PC-3 (cell line): ENCODE data around the gene SNN. TPM values are rescaled to one million over a fixed set of nuclear protein-coding genes. Genes with fewer than 3 reads are reported as not detected.
A peak's percentile ranks its signal among the peaks of the same experiment; 100 is the strongest.

Source experiments
- ATAC-seq: fragments of 200-7000 bp; cut with Tn5 transposase; 2 replicates; pipeline ENCODE4 v1.9.1; 2020; ENCODE audit warnings: mild to moderate bottlenecking, moderate library complexity
- BruUV-seq: library from RNA; stranded (reverse); fragments of 400-500 nt; replicated peaks from 2 replicates; lab custom pipeline; 2021; lab: Mats Ljungman, UMichigan
- CTCF ChIA-PET: fragments of 300-600 bp; sonication (Branson Sonifier 250); formaldehyde crosslinking; loops from one replicate; lab custom pipeline; 2022; ENCODE audit warnings: antibody characterized with exemption; lab: Charles Lee
- POLR2A ChIA-PET: fragments of 300-600 bp; sonication (Branson Sonifier 250); formaldehyde crosslinking; loops from one replicate; lab custom pipeline; 2022; ENCODE audit warnings: antibody characterized with exemption; ENCODE audit not compliant: unreplicated experiment; lab: Charles Lee
- DNase-seq: peaks from one replicate; pipeline ENCODE4 v3.0.0-alpha.2; 2015
- H2AFZ ChIP-seq: fragments of 300-600 bp; sonication (generic); 2 replicates; pipeline ENCODE4 v1.6.0; 2016; ENCODE audit warnings: antibody characterized with exemption, low read length
- H3F3A ChIP-seq: fragments of 300-600 bp; sonication (generic); one replicate; pipeline ENCODE4 v1.6.0; 2017; ENCODE audit warnings: antibody characterized with exemption, low read length, control low read depth, mild to moderate bottlenecking; ENCODE audit not compliant: unreplicated experiment
- H3K27ac ChIP-seq: fragments of 300-600 bp; sonication (generic); 2 replicates; pipeline ENCODE4 v1.5.1; 2016; ENCODE audit warnings: mild to moderate bottlenecking, low read length
- H3K27me3 ChIP-seq: fragments of 300-600 bp; sonication (generic); 2 replicates; pipeline ENCODE4 v1.6.1; 2016; ENCODE audit warnings: low read length, mixed read lengths
- H3K36me3 ChIP-seq: fragments of 300-600 bp; sonication (generic); 2 replicates; pipeline ENCODE4 v1.6.1; 2016; ENCODE audit warnings: low read depth, mixed run types, low read length, mixed read lengths
- H3K4me1 ChIP-seq: fragments of 300-600 bp; sonication (generic); 2 replicates; pipeline ENCODE4 v1.5.1; 2016; ENCODE audit warnings: low read length; ENCODE audit not compliant: insufficient read depth
- H3K4me2 ChIP-seq: fragments of 300-600 bp; sonication (generic); 2 replicates; pipeline ENCODE4 v1.6.0; 2016; ENCODE audit warnings: low read length
- H3K4me3 ChIP-seq: fragments of 300-600 bp; sonication (generic); 2 replicates; pipeline ENCODE4 v1.5.1; 2016; ENCODE audit warnings: mild to moderate bottlenecking, low read length, mixed read lengths
- H3K79me2 ChIP-seq: fragments of 300-600 bp; sonication (generic); 2 replicates; pipeline ENCODE4 v1.6.1; 2017; ENCODE audit warnings: low read length, mixed read lengths
- H3K9ac ChIP-seq: fragments of 300-600 bp; sonication (generic); 2 replicates; pipeline ENCODE4 v1.6.0; 2016; ENCODE audit warnings: mild to moderate bottlenecking, low read length
- H3K9me2 ChIP-seq: fragments of 300-600 bp; sonication (generic); replicated peaks from 2 replicates; pipeline ENCODE4 v1.6.1; 2016; ENCODE audit warnings: mixed run types, low read length, mixed read lengths
- H3K9me3 ChIP-seq: fragments of 300-600 bp; sonication (generic); 2 replicates; pipeline ENCODE4 v1.6.1; 2016; ENCODE audit warnings: low read length, mixed read lengths
- H4K20me1 ChIP-seq: fragments of 300-600 bp; sonication (generic); 2 replicates; pipeline ENCODE4 v1.6.1; 2016; ENCODE audit warnings: low read length, mixed read lengths
- CTCF ChIP-seq: fragments of 300-600 bp; sonication (generic); conservative IDR thresholded peaks from 2 replicates; pipeline ENCODE4 v1.5.1; 2017; ENCODE audit warnings: antibody characterized with exemption, low read depth, mild to moderate bottlenecking, low read length
- EZH2 ChIP-seq: fragments of 300-600 bp; sonication (generic); IDR thresholded peaks from one replicate; pipeline ENCODE4 v1.6.1; 2017; ENCODE audit warnings: antibody characterized with exemption, mild to moderate bottlenecking, low read length; ENCODE audit not compliant: unreplicated experiment
- EZH2phosphoT487 ChIP-seq: fragments of 300-600 bp; sonication (generic); IDR thresholded peaks from 2 replicates; pipeline ENCODE4 v1.6.1; 2018; ENCODE audit warnings: mild to moderate bottlenecking, antibody characterized with exemption, low read length, borderline replicate concordance
- intact Hi-C: fragments of 100-400 bp; cut with micrococcal nuclease; formaldehyde crosslinking; loops from 2 replicates; pipeline ENCODE4 v1.9.0; 2023
- total RNA-seq: library from RNA; depleted of rRNA; stranded (reverse); fragments of >200 nt; gene quantifications from 2 replicates; pipeline ENCODE4 v1.2.3, GENCODE V29; 2014

Gene SNN
- total RNA-seq, 1 experiment from 2014 or later, result 4.3 TPM

- H3K36me3 ChIP-seq, result no peaks in the 10 kb centered on the region; the same call in 1 of the 2 replicates
- BruUV-seq, result TSS peak; percentile 9
- no peak overlapping the region for H3K4me2 ChIP-seq
- DNase-seq, result no peak
- no peaks in the 10 kb centered on the region for H4K20me1 ChIP-seq
- no peaks in the 10 kb centered on the region for H3K9me2 ChIP-seq
- ChIA-PET POLR2A (no interaction called here), CTCF (interaction anchor here (0.5 kb wide), 1 partner anchor 298 kb away, joined by 3 read pairs; no protein-coding TSS in a partner anchor)
- no peak overlapping the region for H3K4me3 ChIP-seq
- no peak overlapping the region for H2AFZ ChIP-seq
- H3K9me3 ChIP-seq, result no peaks in the 10 kb centered on the region
- no peak overlapping the region for H3K9ac ChIP-seq
- no peaks in the 10 kb centered on the region for H3K79me2 ChIP-seq
- no peak for TF ChIP-seq CTCF
- TF ChIP-seq EZH2, result no peak
- no peak for TF ChIP-seq EZH2phosphoT487
- ATAC-seq, result no peak
- intact Hi-C loops, result no loop called here
- H3K27ac ChIP-seq, result no peak overlapping the region
- no peaks in the 10 kb centered on the region for H3K27me3 ChIP-seq
- no peaks in the 10 kb centered on the region for H3F3A ChIP-seq
- H3K4me1 ChIP-seq, result peaks cover 9% of the 10 kb centered on the region; the same call in 1 of the 2 replicates
Observed at GRCh38 chr16:11705311-11706025, 37.2 kb downstream of the SNN start.

- Histone ChIP-seq H3F3A (no peaks in the 10 kb centered on the region), H3K4me1 (peaks cover 9% of the 10 kb centered on the region; the same call in 1 of the 2 replicates), H3K79me2 (no peaks in the 10 kb centered on the region), H3K9me3 (no peaks in the 10 kb centered on the region), H3K4me2 (no peak overlapping the region), H2AFZ (no peak overlapping the region), H4K20me1 (no peaks in the 10 kb centered on the region), H3K9me2 (no peaks in the 10 kb centered on the region), H3K27me3 (no peaks in the 10 kb centered on the region), H3K4me3 (no peak overlapping the region), H3K27ac (no peak overlapping the region), H3K36me3 (no peaks in the 10 kb centered on the region; the same call in 1 of the 2 replicates), H3K9ac (no peak overlapping the region)
- CTCF ChIA-PET, result interaction anchor here (0.5 kb wide), 1 partner anchor 299 kb away, joined by 3 read pairs; no protein-coding TSS in a partner anchor
- ATAC-seq (no peak), DNase-seq (no peak)
- no TSS peak for BruUV-seq
- POLR2A ChIA-PET, result no interaction called here
- TF ChIP-seq CTCF (no peak), EZH2phosphoT487 (no peak), EZH2 (no peak)
- intact Hi-C loops, result no loop called here
Observed at GRCh38 chr16:11706180-11706742, 38.0 kb downstream of the SNN start.
